Hematopoietic multipotent progenitor cell treated with erythropoietin and hydrocortisone succinate and interleukin-3 and kit ligand, for 4 days (in vitro differentiated cells): ENCODE results near the gene OMG.
"Not testable (repeated sequence)": the region's sequence is repeated elsewhere in the genome, so short reads cannot be mapped to it uniquely, and the experiment has no call there.

ENCODE experiments used
- DNase-seq: peaks from one replicate; pipeline ENCODE4 v3.0.0-alpha.2; 2015

OMG gene

DNA sequence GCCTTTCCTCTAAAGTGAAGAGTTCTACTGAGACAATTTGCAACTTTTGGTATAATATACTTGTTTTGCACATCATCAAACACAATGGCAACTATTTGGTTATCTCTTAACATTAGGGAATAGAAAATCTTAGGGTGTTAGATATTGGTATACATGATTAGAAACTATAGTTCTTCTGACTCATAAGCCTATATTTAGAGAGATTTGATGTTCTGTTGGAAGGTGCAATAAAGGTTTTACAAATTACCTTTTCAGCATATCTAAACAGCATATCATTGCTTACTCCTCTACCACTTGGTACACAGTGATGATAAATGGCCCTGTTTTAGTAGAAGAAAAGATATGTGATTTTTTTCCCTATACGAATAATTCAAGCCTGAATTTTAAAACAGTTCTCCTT, 10.6 kb upstream of the OMG start:
- no peak for DNase-seq

- no peak for DNase-seq
These were observed 2.6 kb upstream of the OMG start for GRCh38 chr17:31299624-31300023.

- no peak for DNase-seq
These were observed 897 bp downstream of the OMG start for GRCh38 chr17:31296142-31296541.

- DNase-seq = no peak
These were observed 1.6 kb downstream of the OMG start for GRCh38 chr17:31295489-31295871.

GRCh38 chr17:31294820-31295488, 2.1 kb downstream of the OMG start:
- peak; percentile 53 for DNase-seq

- DNase-seq = no peak
These were observed 2.8 kb downstream of the OMG start for GRCh38 chr17:31294231-31294630.

DNA sequence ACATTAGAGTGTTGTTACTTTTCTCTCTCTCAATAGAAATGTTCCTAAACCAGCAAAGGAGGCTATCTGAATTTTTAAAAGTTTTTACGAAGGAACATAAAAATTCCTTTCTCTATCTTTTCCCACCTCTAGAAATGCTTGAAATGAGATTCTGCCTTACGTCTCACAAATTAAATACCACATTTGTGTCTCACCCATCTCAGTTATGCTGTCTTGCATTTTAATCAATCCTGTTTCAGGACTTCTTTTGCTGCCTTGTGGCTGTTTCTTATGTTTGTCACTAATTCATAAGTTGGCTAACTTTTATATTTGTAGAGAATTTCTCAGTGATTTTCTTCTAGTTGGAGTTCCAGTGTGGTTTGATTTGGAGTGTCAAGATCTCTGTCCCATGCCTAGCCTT, 3.5 kb downstream of the OMG start:
- no peak for DNase-seq

- DNase-seq = no peak
These were observed 5.2 kb downstream of the OMG start for GRCh38 chr17:31291820-31292219.

DNA sequence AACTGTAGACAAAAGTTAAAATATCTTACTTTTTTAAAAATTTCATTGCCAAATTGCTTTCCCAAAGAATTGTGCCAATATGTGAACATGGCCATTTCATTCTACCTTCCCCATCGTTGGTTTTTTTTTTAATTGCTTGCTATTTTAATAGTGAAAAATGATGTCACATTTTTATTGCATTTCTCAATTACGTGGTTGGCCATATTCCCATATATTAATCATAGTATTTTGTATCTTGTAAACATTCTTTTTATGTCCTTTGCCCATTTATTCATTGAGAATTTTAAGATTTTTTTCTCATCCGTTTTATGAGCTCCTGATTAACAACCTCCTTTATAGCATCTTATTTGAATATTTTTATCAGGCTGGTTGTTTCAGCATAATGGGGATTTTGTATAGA, 7.2 kb downstream of the OMG start:
- DNase-seq = no peak

GRCh38 chr17:31287932-31288331, 9.1 kb downstream of the OMG start:
- not testable (repeated sequence) for DNase-seq

DNA sequence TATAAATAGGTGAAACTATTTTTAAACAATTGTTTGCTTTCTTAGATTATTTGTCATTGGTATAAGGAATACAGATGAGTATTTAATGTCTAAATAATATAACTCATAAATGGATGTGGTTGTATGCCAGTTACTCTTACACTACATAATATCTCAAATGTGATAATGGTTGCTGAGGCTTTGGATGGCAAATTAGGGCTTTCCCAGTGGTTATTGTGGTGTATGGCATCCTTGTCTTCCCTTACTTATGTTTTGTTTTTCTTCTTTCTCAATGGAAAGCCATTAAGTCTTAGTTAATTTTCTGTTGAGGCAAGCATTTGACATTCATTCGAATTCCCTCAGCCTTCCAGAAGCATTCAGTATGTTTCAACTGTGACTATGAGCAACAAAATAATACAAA, 10.5 kb downstream of the OMG start:
- DNase-seq = peak; percentile 26

- DNase-seq = no peak
These were observed 13.2 kb downstream of the OMG start for GRCh38 chr17:31283841-31284240.

DNA sequence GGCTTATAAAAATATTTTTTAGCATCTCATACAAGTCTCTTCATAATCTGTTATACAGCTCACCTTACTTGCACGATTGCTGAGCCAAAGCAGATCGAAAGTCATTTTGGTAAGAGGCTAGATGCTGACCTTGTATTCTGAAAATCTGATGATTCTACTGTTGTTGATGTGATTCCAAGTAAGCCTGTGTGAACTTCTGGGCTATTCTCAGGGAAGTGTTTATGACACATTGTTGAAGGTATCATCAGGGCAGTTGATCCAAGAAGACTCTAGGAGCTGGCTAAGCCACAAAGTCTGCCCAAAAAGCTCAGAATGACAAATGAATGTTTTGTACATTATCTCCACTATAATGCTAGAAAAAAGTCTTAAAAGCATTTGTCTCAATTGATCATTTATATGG, 16.0 kb downstream of the OMG start:
- DNase-seq = no peak

DNA sequence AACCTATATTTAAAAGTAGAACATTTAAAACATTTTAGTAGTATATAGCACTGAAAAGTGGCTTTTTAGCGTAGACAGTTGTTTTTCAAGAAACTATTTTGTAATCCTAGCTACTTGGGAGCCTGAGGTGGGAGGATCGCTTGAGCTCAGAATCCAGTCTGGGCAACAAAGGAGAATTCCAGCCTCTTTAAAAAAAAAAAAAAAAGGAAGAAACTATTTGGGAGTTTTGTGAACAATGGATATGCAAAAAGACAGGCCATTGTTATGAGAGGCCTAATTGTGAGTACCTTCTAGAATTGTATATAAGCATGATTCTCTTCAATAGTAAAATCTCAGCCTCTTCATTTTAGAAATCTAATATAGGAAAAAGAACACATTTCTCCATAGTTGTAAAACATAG, 17.6 kb downstream of the OMG start:
- no peak for DNase-seq

DNA sequence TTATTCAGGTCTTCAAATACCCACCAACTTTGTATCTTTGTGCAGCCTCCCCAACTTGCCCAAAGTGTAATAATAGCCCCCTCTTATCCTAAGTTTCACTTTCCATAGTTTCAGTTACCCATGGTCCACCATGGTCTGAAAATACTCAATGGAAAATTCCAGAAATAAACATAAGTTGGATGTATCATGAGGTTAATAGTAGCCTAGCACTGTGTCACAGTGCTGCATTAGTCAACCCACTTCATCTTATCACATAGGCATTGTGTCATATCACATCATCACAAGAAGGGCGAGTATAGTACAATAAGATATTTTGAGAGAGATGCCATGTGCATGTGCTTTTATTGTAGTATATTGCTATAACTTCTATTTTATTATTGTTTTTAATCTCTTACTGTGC, 21.9 kb downstream of the OMG start:
- DNase-seq = peak; percentile 3

DNA sequence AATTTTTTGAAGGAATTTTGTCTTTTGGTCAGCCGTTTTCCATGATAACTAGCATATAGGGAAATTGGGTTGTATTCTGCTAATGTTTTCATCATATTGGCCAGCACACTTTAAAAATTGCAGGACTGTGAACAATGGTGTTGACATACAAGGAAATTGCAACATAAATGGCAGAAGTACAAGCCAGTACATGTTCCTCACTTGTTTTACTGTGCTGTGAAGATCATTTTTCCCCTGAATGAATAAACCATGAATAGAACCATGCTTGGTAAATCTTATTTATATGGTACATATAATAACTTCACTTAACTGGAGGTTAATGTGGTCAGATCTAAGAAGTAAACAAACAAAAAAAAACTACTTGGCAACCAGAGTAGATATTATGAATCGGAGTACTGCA, 22.8 kb downstream of the OMG start:
- peak; percentile 60 for DNase-seq

- no peak for DNase-seq
These were observed 23.5 kb downstream of the OMG start for GRCh38 chr17:31273516-31273915.

GRCh38 chr17:31272803-31273202, 24.2 kb downstream of the OMG start:
- no peak for DNase-seq

- no peak for DNase-seq
These were observed 24.8 kb downstream of the OMG start for GRCh38 chr17:31272236-31272635.

DNA sequence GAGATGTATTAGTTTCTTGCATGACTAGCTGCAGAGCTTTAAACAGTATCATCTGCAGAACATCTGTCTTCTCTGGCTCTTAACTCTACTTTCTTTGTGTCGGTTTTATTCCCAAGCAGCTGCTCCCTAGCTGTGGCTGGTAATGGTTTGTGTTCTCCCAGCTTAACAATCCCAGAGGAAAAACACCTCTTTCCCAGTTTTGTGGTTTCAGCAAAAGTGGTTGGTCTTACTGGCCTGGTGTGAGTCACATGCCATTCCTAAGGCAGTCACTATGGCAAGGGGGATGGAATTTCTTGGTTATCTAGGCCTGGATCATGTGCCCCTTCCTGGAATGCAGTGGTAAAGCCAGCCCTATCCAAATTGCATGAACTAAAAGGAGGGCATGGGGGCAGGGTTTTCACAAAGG, 27.5 kb downstream of the OMG start:
- no peak for DNase-seq

GRCh38 chr17:31269036-31269577, 27.9 kb downstream of the OMG start:
- no peak for DNase-seq

- peak; percentile 36 for DNase-seq
These were observed 31.0 kb downstream of the OMG start for GRCh38 chr17:31266042-31266441.

DNA sequence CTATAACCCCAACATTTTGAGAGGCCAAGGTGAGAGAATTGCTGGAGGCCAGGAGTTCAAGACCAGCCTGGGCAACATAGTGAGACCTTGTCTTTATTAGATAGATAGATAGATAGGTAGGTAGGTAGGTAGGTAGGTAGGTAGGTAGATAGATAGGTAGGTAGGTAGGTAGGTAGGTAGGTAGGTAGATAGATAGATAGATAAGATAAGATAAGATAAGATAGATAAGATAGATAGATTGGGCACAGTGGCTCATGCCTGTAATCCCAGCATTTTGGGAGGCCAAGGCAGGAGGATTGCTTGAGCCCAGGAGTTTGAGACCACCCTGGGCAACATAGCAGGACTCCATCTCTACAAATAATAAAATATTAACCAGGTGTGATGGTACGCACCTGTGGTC, 34.1 kb downstream of the OMG start:
- not testable (repeated sequence) for DNase-seq

GRCh38 chr17:31261601-31262000, 35.4 kb downstream of the OMG start:
- DNase-seq = no peak

DNA sequence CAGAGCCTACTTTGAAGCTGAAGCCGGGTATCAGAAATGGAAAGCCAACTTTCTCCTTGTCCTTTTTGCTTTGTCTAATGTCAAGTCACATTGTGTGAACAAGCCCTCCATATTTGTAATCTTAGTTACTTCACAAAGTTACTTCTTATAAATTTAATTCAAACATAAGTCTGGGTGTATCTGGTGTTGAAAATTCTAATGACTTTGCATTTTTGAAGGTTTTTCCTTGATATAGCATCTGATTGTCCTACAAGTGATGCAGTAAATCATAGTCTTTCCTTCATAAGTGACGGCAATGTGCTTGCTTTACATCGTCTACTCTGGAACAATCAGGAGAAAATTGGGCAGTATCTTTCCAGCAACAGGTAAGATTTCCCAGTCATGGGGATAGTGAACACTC, 36.9 kb downstream of the OMG start:
- DNase-seq = no peak
